HK-2 (cell line): Measurements from ENCODE around the gene FOXP1.

Experiments
- DNase-seq: peaks from one replicate; pipeline ENCODE4 v3.0.0-alpha.2; 2018; ENCODE audit not compliant: unreplicated experiment

The FOXP1 gene

GRCh38 chr3:71148455-71149060 lies 435.0 kb downstream of the FOXP1 start:
- no peak for DNase-seq

GRCh38 chr3:71146673-71147072 lies 436.9 kb downstream of the FOXP1 start:
- DNase-seq: no peak

DNA sequence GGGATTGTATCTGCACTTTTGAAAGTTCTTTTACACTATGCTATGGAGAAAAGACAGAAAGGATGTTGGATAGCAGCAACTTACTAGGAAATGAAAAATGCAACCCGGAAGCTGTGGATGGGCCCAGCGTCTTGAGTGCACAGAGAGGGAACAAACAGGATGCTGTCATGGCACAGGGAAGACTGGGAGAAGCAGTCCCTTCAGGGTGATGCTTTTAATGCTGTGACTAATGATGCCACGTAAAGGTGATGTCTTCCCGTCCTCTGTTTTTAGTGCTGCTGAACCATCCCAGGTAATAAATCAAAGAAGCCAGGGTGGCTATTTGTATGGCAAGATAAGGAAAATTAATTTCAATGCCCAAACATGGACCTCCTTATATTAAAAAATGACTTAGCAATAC lies 437.6 kb downstream of the FOXP1 start:
- no peak for DNase-seq

DNA sequence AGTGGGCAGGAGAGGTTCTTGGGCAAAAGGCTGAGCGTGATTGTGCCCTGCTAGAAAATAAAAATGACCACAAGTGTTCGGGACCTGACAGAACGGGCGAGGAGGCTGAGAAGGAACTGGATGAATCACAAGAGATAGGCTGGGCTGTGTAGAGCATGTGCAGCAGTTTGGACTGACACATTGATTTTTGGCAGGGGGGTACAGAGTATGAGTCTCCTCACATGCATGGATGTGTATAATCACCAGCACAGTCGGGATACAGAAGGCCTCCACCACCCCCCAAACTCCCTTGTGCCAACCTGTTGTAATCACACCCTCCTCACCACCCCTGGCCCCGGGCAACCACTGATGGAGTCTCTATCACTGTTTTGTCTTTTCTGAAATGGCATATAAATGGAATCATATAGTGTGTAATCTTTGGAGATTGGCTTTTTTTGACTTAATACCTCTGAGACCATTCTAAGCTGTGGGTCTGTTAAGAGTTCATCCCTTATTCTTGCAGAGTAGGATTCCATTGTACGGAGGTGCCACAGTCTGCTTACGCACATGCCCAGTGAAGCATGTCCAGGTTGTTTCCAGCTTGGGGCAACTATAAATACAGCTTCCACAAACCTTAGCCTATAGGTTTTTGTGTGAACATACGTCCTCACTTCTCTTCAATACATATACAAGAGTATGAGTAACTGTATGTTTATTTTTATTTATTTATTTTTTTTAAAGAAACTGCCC lies 438.8 kb downstream of the FOXP1 start:
- DNase-seq: no peak

DNA sequence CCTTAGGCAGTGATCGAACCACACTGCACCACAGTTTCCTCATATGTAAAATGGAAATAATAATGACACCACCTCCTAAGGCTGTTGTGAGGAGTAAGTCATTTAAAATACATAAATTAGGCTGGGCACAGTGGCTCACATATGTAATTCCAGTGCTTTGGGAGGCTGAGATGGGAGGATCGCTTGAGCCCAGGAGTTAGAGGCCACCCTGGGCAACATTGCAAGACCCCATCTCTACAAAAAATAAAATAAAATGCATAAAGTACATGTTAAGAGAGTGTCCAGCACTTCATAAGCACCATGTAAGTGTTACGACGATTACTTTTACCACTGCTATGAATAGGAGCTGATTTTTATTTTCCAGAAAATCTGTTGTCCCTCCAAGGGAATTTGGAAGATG lies 440.0 kb downstream of the FOXP1 start:
- DNase-seq: no peak

DNA sequence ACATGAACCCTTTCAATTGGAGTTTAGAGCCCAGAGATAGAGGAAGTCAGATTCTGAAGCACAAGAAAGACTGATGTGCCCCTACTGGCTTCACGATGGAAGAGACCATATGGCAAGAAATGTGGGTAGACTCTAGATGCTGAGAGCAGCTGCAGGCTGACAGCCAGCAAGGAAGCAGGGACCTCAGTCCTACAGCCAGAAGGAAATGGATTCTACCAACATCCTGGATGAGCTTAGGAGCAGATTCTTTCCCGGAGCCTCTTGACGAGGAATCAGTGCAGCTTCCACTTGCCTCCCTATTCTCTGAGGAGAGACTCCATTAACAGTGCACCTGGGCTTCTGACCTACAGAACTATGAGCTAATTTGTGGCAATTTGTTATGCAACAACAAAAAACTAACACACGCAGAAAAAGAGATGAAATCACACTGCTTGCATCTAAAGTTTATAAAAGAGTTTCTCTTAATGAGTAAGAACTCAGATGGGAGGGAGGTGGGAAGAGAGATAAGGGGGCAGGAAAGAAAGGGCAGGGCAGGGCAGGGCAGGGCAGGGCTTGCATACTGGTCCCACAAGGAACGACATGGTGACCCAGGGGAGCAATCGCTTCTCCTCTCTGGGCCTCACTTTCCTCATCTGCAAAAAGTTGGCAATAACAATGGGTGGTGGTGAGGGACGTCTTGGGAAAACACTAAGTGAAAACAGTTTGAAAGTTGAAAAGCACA lies 440.9 kb downstream of the FOXP1 start:
- no peak for DNase-seq

- no peak for DNase-seq
Observed at GRCh38 chr3:71140477-71140876, 443.1 kb downstream of the FOXP1 start.

DNA sequence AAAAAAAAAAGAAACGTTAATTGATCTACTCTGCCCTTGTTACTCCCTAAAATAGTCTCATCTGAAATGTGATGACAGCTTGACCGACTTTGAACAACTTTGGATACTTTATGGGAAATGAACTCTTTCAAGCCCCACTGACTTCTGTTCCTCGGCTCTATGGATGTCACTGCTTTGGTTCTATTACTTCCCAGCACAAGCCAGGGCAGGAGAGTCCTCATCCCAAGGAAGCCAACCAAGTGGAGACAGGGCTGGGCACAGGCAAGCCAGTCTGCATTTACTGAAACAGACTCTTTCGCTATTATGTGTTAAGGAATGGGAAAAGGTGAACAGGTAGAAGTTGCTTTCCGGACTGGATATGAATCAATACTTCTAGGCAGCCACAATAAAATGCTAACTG lies 444.0 kb downstream of the FOXP1 start:
- DNase-seq: no peak

DNA sequence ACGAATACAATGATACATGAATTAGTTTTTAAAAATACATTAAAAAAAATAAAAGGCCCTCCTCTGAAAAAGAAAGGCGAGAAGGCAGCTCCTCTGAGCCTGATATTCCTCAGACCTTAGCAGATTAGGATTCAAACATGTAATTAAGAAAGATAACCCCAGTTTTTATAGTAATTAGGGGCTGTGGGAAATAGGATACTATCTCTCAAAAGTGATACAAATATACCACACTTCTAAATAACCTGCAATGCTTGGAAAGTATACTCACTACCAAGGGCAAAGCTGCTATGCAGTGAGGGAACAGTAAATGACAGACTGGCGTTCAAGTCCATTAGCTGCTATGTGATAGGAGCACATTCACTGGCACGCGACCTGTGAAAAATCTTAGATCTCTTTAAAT lies 445.1 kb downstream of the FOXP1 start:
- no peak for DNase-seq

GRCh38 chr3:71136276-71136675 lies 447.3 kb downstream of the FOXP1 start:
- DNase-seq: no peak

- no peak for DNase-seq
Observed at GRCh38 chr3:71135373-71136088, 448.0 kb downstream of the FOXP1 start.

DNA sequence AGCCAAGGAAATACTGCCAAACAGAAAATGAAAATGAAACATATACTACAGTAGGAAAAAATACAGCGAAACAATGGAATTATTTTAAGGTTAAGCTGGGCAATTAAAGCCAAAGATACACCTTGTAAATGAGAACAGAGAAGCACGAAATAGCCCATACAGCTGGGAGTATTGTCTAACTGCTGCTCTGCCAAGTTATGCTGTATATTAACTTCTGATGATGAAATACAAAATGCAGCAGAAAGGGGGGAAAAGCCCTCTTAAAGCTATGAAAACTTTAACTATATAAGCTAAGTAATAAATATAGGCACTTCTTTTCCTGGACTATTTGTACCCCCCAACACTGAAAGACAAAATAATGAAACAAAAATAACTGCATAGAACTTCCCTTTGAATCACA lies 449.0 kb downstream of the FOXP1 start:
- DNase-seq: no peak

DNA sequence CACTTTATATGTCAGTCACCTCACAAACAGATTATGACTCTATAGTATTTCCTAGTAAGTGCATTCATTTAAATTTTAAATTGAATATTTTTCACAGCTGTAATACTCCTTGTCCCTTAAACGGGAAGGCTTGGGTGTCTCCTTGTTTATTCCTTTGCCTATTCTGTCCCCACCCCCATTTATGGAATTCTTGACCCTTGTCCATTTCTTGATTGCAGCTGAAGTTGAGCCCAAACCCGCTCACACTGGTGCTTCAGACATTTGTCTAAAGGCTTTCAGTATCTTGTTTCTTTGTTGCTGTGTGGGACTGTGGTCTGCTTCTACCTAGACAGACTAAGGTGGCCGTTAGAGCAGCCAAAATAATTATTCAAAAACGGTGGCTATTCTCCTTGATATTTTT lies 449.7 kb downstream of the FOXP1 start:
- no peak for DNase-seq

- no peak for DNase-seq
Observed at GRCh38 chr3:71132995-71133730, 450.4 kb downstream of the FOXP1 start.

DNA sequence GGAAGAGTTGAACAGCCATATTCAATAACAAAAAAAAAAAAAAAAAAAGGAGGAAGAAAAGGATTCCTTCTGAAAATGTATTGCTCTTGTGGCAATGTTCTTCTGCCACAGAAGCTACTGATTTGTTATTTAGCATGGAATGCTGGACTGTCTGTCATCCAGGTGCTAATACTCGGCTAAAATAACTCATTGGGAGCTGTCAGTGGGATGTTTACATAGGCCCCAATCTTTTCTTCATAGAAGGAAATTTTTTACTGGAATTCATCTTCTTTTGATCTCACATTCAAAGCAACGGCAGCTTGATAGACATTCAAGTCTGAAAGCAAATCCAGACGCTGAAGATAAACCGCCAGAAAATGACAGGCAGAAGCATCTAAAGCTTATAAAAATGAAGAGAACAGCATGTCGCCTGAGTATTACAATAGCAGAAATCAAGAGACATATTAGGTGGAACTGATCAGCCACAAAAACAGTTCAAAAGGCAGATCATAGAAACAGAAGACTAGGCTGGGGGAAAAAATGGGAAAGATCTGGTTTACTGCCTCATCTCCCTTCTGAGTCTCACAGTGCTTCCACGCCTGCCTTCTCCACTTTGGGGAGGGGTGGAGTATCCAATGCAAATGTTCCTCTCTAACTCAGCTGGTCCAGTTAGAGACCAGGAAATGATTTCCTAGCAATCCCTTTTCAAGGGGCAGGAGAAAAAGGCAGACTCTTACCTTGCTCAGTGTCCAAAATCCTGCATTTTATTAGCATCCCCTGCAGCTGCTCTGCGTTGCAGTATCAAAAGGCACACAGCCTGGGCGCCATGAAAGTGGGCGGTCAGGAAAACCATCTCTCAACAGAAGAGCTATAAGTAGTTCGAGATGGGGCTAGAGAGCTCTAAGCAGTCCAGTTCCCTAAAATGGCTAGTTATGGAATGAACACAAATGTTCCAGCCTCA lies 451.9 kb downstream of the FOXP1 start:
- no peak for DNase-seq

DNA sequence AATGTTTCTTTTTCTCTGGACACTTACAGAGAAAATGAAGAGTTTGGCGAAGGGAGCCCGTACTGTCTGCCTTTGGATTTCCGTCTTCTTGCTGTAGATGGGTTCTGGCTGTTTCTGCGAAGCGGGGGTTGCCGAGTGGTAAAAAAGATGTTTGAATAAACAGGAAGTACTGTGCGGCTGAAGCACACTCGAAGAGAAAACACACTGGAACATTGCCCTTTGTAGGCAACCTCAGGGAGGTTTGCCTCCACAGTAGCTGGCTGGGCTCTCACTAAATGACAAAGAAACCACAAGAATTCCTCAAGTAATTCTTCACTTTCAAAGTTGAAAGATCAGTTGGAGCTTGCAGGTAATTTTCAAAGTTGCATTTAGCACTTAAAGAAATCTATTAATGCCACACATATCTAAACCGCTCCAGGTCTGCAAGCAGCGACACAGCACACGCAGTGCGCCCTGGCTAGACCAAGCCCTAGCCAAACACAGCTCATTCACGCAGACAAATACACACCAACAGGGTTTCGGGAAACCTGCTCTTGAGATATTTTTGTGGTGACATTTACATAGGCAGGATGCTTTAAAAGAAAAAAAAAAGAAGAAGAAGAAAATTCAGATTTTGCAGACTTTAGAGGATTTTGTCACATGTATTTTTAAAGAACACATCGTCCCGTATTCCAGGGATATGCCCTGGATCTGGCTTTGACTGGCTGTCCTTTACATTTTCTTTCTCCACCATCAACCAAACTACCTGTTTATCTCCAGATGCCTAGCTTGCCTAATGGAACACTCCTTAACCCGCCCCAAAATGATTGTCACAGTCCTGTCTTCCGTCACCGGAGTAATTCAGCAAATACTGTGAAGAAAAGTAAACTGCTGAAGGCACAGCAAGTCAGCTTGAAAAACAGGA lies 452.8 kb downstream of the FOXP1 start:
- DNase-seq: peak; percentile 42

GRCh38 chr3:71129611-71130431 lies 453.7 kb downstream of the FOXP1 start:
- no peak for DNase-seq

DNA sequence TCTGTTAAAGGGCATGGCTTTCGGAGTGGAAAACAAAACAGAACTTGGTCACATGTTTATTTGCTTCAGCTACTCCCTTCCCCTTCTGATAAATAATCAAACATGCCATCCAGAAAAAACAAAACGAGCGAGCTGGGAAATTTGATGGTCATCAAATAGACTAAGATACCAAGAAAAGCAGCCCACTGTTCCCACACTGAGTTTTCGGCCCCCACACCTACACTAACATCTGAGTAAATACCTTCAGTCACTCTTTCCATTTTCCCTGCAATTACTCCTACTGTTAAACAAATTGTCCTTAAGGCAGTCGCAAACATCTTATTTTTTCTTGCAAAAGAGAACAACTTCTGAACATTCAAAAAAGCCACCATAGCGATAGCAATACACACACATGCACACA lies 454.6 kb downstream of the FOXP1 start:
- no peak for DNase-seq

DNA sequence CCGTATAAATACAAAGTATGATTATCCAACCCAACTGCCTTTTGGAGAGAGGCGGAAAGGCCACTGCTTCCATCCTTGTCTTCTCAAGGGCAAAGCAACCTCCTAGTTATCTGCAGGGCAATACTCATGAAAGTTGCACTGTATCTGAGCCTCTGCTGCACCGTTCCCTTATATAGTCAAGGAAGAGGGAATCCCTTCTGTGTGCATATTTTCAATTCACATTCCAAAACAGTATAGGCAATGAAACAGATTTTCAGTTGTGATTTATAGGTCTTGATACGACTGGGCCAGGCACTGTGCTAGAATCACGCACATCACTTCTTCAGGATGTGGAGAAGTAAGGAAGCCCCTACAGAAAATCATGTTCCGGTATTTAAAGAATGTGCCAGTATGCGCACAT lies 455.7 kb downstream of the FOXP1 start:
- DNase-seq: no peak
